GM19463 (cell line): Measurements from ENCODE around the gene USP34.
"Not testable (repeated sequence)": the region's sequence is repeated elsewhere in the genome, so short reads cannot be mapped to it uniquely, and the experiment has no call there.

Source experiments
- ATAC-seq: cut with Tn5 transposase; IDR thresholded peaks from one replicate; pipeline ENCODE4 v1.9.1; 2021; ENCODE audit warnings: mild to moderate bottlenecking, moderate library complexity; ENCODE audit not compliant: unreplicated experiment

The USP34 gene

GRCh38 chr2:61193670-61194561 lies 277.0 kb downstream of the USP34 start:
- no peak for ATAC-seq

DNA sequence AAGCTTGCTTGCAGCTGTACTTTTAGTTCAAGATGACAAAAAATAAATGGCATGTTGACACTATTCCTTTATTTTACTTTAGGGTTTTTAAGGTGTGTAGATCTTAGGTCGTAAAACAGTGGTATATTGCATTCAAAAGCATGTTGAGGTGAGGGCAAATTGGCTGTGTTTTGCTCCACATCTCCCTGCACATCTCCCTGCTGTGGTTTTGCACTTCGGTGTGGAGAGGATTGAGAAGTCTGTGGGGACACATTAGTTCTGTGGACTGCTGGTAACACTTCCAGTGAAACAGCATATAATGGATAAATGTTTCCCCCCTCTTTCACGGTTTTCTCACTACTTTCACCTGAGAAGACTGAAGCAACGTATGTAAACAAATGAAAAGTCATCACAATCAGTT lies 283.8 kb downstream of the USP34 start:
- ATAC-seq = no peak

DNA sequence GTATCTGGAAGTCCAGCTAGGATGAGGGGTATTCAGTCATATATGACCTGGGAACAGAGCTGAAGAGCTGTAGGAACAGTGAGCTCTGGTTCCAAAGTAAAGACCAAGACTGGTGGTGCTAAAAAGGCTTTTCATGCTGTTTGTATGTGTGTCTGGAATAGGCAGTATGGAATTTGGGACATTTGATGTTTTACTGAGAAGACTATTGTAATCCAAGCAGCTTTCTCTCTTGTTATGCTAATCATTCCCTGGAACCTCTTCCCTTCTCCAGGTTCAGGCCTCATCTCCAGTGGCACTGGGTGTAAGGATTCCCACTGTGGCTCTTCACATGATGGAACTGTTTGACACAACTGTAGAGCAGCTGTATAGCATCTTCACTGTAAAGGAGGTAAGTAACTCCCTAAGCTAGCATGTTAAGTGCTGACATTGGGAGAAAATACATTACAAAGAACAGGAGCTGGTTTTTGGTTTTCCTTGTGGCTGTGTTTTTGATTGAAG lies 285.6 kb downstream of the USP34 start:
- ATAC-seq = no peak

DNA sequence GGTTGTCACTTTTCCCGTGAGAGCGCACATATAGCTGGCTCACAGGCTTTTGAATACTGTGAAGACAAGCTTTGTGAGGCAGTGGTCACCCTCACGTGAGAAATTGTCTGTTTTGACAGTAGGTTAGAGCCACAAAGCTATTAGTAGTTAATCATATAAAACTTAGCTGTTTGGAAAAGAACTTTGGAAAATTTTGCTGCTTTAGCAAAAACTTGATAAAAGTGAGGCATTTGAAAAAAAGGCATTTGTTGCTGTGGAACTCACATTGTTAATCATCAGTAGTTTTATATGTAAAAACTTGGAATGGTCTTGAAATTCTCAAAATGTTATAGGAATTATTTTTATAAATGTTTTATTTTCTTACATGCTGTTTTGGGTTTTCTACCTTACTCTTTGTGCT lies 286.6 kb downstream of the USP34 start:
- no peak for ATAC-seq

GRCh38 chr2:61183795-61184194 lies 287.1 kb downstream of the USP34 start:
- ATAC-seq = no peak

DNA sequence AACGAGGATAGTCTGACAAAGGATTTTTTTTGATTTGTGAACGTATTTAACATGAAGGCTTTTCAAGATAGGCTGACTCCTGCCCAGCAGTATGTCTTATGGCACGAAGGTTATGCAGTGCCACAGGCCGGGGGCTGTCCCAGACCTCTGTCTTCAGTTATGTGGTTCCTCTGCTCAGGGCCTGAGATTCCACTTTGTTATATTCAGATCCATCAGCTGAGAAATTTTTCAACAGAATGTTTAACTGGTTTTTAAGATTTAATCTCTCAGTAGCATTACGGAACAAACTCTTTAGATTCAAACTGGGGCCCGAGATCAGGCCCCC lies 288.9 kb downstream of the USP34 start:
- ATAC-seq = no peak

DNA sequence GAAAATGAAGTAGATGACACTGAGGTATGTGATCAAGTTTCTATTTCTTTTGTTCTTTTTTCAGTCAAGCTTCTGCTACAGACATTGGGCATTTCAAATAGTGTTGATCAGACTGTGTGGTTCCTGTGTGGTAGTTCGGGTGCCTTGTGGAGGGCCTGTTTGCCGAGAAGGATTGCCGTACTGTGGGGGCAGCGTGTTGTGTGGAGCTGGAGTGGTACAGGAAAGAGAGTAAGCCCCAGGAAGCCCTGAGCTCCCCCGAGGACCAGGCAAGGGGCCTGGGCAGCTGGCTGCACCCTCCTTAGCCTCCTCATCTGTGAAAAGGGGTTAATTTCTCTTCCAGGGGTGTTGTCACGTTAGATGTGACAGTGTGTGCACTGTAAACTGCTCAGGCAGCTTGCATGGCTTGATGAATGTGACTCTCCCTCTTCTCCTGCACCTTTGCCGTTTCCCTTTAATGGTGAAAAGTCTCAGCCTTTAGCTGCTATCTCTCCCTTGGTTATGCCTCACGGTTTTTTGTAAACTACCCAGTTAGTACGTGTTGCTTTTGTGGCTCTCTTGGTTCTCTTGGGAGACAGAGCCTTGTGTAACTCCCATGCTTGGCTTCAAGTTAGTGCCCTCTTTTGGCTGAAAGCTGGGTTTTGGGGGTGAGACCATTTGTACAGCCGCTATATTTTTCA lies 289.4 kb downstream of the USP34 start:
- no peak for ATAC-seq

DNA sequence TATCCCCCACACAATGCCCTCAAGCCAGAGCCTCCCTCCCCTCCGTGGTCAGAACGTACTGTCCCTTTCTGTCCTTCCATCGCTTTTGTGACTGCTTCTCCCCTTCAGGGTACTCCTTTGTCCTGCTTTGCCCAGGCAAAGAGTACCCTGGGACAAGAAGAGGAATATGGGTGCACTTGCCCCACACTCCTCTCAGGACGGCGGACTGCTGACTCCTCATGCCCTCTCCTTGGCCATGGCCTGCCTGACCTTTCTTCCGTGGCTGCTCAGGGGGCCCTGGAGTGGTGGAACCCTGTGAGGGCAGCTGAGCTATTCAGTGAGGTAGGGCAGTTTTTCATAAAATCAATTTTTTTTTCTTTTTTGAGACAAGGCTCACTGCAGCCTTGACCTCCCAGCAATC lies 290.2 kb downstream of the USP34 start:
- ATAC-seq = no peak

- ATAC-seq = no peak
Measured at GRCh38 chr2:61179701-61180639, 290.9 kb downstream of the USP34 start.

GRCh38 chr2:61178603-61179545 lies 292.0 kb downstream of the USP34 start:
- no peak for ATAC-seq

DNA sequence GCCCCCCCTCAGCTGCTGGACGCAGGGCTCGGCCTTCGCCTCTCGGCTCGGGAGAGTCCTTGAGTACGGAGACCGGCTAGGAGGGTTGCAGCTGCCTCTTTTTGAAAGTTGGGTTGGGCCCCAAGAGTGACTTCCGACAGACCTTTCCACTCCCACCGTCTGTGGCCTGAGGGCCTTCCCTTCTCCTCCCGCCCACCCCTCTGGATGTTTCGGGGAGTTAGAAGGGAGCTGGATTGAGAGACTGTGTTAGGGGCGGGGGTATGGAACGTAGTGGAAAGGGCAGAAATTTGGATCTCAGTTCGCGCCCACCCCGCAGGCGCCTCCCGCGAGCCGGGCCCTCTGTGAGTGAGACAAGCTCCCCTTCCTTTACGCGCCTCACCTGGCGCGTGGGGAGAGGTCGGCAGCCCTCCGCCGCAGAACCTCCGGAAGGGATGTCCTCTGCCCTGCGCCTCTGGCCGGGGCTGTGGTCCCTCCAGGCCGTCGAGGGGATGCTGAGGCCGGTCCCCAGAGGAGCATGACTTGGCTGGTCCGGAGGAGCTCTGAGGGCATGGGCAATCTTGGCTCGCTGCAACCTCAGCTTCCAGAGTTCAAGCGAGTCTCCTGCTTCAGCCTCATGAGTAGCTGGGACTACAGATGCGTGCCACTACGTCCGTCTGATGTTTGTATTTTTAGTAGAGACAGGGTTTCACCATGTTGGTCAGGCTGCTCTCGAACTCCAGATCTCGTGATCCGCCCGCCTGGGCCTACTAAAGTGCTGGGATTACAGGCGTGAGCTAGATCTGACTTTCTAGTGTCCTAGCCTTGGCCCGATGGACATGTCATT lies 292.9 kb downstream of the USP34 start:
- ATAC-seq = peak; percentile 24

GRCh38 chr2:61176755-61177726 lies 293.8 kb downstream of the USP34 start:
- ATAC-seq = peak; percentile 85

DNA sequence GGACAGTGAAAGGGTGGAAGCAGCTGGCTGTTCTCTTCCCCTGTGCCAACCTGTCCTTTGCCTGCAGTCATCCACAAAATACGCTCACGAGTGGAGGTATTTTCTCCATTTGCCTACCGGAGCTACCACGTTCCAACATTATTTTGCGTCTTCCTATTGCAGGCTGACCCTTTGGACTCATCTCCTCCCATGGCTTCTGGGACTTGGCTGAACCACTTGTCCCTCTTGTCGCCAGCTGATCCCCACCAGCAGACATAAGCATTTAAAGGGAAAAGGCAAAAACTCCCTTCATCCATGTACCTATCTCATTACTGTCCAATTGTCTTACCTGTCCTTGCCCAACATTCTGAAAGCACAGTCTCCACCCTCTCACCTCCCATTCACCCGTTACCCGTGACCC lies 295.9 kb downstream of the USP34 start:
- no peak for ATAC-seq

DNA sequence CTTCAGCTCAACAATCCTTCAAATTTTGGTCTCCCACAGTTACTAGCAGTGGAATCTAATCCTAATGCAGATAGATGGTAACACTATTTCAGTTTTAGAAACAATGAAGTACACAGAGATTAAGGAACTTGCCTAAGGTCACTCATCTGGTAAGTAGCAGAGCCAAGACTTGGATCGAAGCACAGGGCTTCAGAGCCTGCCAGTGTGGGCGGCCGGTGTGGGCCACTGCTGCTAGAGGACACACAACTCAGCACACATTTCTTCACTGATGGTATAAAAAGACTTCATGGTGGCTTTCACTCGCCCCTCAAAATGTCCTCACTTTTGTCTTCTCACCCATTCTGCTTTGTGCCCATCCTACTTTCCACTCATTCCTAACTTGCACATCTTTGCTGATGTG lies 297.8 kb downstream of the USP34 start:
- ATAC-seq = no peak

DNA sequence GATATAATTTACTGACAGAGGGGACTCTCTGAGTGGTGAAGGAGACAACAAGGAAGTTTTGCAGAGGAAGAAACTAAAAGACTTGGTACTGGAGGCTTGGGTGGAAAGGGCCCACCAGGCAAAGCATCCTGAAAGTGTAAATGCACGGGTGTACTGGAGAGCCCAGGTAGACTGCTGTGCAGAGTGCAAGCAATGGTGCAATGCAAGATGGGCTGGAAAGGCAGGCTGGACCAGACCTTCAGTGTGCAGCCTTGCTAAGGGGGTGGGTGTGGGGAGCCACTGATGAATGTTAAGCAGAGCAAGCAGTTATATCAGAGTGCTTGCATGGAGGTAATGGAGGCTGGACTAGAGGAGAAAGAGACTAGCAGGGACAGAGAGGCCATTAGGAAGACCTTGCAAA lies 298.2 kb downstream of the USP34 start:
- ATAC-seq = no peak

DNA sequence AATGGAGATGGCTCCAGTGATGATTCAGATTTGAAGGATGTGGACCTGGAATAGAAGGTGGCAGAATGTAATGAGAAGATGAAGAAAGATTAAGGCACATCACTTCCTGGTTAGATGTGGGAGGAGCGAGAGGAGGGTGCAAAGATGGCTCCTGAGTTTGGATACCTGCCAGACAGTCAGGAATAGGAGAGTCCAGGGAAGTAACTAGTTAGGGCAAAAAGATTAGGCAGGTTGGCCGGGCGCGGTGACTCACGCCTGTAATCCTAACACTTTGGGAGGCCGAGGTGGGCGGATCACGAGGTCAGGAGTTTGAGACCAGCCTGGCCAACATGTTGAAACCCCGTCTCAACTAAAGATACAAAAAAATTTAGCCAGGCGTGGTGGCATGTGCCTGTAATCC lies 303.3 kb downstream of the USP34 start:
- no peak for ATAC-seq

GRCh38 chr2:61165946-61166345 lies 304.9 kb downstream of the USP34 start:
- no peak for ATAC-seq

- ATAC-seq = not testable (repeated sequence)
Measured at GRCh38 chr2:61165082-61165481, 305.8 kb downstream of the USP34 start.
